Cardiac septum (tissue), 1 donor: ENCODE measurements around the gene AP1AR. TPM values are rescaled to one million over a fixed set of nuclear protein-coding genes. Genes with fewer than 3 reads are reported as not detected.
"Not testable (repeated sequence)": the region's sequence is repeated elsewhere in the genome, so short reads cannot be mapped to it uniquely, and the experiment has no call there.

Source experiments
- DNase-seq: peaks from one replicate; pipeline ENCODE4 v3.0.0-alpha.2; 2020; ENCODE audit warnings: low spot score
- intact Hi-C: fragments of 100-400 bp; cut with DNase I; formaldehyde crosslinking; loops from one replicate; pipeline ENCODE4 v1.14.0; 2022
- total RNA-seq: library from RNA; stranded (reverse); fragmentation: NEBNext Ultra II Directional; extraction: Animal tissue kit (Norgen Biotek cat#: 25700); gene quantifications from one replicate; pipeline ENCODE4 v1.2.1, GENCODE V29; 2021
- donor health status: DM: no; HTN: no; CAD: no.

Gene AP1AR
- total RNA-seq, 1 donor from 2014 or later, result 10.7 TPM

GRCh38 chr4:112272292-112272691 lies 40.7 kb downstream of the AP1AR start:
- no peak for DNase-seq
- intact Hi-C loops, result no loop called here

GRCh38 chr4:112274959-112275358 lies 43.4 kb downstream of the AP1AR start:
- intact Hi-C loops, result no loop called here
- DNase-seq, result no peak

- intact Hi-C loops, result no loop called here
- DNase-seq, result no peak
These were observed 44.5 kb downstream of the AP1AR start for GRCh38 chr4:112276113-112276512.

GRCh38 chr4:112277220-112277619 lies 45.6 kb downstream of the AP1AR start:
- no peak for DNase-seq
- intact Hi-C loops, result no loop called here

- DNase-seq, result no peak
- intact Hi-C loops, result no loop called here
These were observed 46.3 kb downstream of the AP1AR start for GRCh38 chr4:112277705-112278448.

GRCh38 chr4:112279025-112279881 lies 47.7 kb downstream of the AP1AR start:
- no peak for DNase-seq

GRCh38 chr4:112279882-112280315 lies 48.3 kb downstream of the AP1AR start:
- no peak for DNase-seq
- intact Hi-C loops, result no loop called here

More at GRCh38 chr4:112279025-112279881, 47.7 kb downstream of the AP1AR start:
- intact Hi-C loops, result no loop called here

- no peak for DNase-seq
- intact Hi-C loops, result no loop called here
These were observed 48.9 kb downstream of the AP1AR start for GRCh38 chr4:112280386-112281056.

- intact Hi-C loops, DNase-seq: not testable (repeated sequence)
These were observed 50.4 kb downstream of the AP1AR start for GRCh38 chr4:112281895-112282398.

- intact Hi-C loops, result no loop called here
- no peak for DNase-seq
These were observed 51.5 kb downstream of the AP1AR start for GRCh38 chr4:112282860-112283667.

GRCh38 chr4:112284166-112284565 lies 52.6 kb downstream of the AP1AR start:
- DNase-seq, result no peak
- intact Hi-C loops, result loop anchor here (2.0 kb wide), 1 partner anchor 15 kb away; no protein-coding TSS in a partner anchor

GRCh38 chr4:112284662-112285411 lies 53.2 kb downstream of the AP1AR start:
- no peak for DNase-seq
- intact Hi-C loops, result loop anchor here (2.0 to 5.0 kb wide), 2 partner anchors 14 to 53 kb away; partner anchors contain the start of gene AP1AR

GRCh38 chr4:112287258-112287989 lies 55.8 kb downstream of the AP1AR start:
- DNase-seq, result no peak
- intact Hi-C loops, result loop anchor here (5.0 kb wide), 1 partner anchor 55 kb away; the partner anchor contains the start of gene AP1AR

- intact Hi-C loops, result loop anchor here (5.0 kb wide), 1 partner anchor 56 kb away; the partner anchor contains the start of gene AP1AR
- no peak for DNase-seq
These were observed 56.9 kb downstream of the AP1AR start for GRCh38 chr4:112288455-112288854.

- DNase-seq, result no peak
- intact Hi-C loops, result loop anchor here (5.0 kb wide), 1 partner anchor 57 kb away; the partner anchor contains the start of gene AP1AR
These were observed 58.0 kb downstream of the AP1AR start for GRCh38 chr4:112289407-112290253.

GRCh38 chr4:112290341-112290740 lies 58.8 kb downstream of the AP1AR start:
- intact Hi-C loops, result no loop called here
- DNase-seq, result no peak
